Activated naive CD8-positive, alpha-beta T cell treated with anti-CD3 and anti-CD28 coated beads, Interleukin-2, amount 50 U/mL, for 24 hours (primary cell): ENCODE measurements around the gene GMEB2.
"Not testable (repeated sequence)": the region's sequence is repeated elsewhere in the genome, so short reads cannot be mapped to it uniquely, and the experiment has no call there.

ENCODE experiments used
- ATAC-seq: fragments of 150-1000 bp; cut with Tn5 transposase; one replicate; pipeline ENCODE4 v1.10.0; 2021
- DNase-seq: peaks from one replicate; pipeline ENCODE4 v3.0.0; 2021
- H3K27ac Mint-ChIP-seq: one replicate; pipeline ENCODE4 v1.8.0; 2021; ENCODE audit warnings: mild to moderate bottlenecking, mixed read lengths
- H3K27me3 Mint-ChIP-seq: one replicate; pipeline ENCODE4 v1.8.0; 2021; ENCODE audit warnings: mixed read lengths
- H3K36me3 Mint-ChIP-seq: one replicate; pipeline ENCODE4 v1.8.0; 2021; ENCODE audit warnings: low read depth, mixed read lengths
- H3K4me1 Mint-ChIP-seq: one replicate; pipeline ENCODE4 v1.8.0; 2021; ENCODE audit warnings: mixed read lengths
- H3K4me3 Mint-ChIP-seq: one replicate; pipeline ENCODE4 v1.8.0; 2021; ENCODE audit warnings: mild to moderate bottlenecking, moderate library complexity, mixed read lengths
- H3K9me3 Mint-ChIP-seq: one replicate; pipeline ENCODE4 v1.8.0; 2021; ENCODE audit warnings: mixed read lengths

GMEB2 gene

GRCh38 chr20:63650486-63650885, 23.6 kb upstream of the GMEB2 start:
- not testable (repeated sequence) for H3K27ac Mint-ChIP-seq, H3K4me3 Mint-ChIP-seq, H3K9me3 Mint-ChIP-seq, H3K36me3 Mint-ChIP-seq, ATAC-seq, DNase-seq, H3K27me3 Mint-ChIP-seq
- peaks cover 19% of the 10 kb centered on the region for H3K4me1 Mint-ChIP-seq

GRCh38 chr20:63648895-63649589, 22.1 kb upstream of the GMEB2 start:
- peaks cover 11% of the 10 kb centered on the region for H3K4me1 Mint-ChIP-seq
- H3K9me3 Mint-ChIP-seq: no peaks in the 10 kb centered on the region
- no peak overlapping the region for H3K27ac Mint-ChIP-seq
- no peak overlapping the region for H3K4me3 Mint-ChIP-seq
- peaks cover 3% of the 10 kb centered on the region for H3K27me3 Mint-ChIP-seq
- no peak for ATAC-seq
- no peaks in the 10 kb centered on the region for H3K36me3 Mint-ChIP-seq
- no peak for DNase-seq

GRCh38 chr20:63648190-63648589, 21.3 kb upstream of the GMEB2 start:
- Mint-ChIP-seq H3K4me1 (peaks cover 7% of the 10 kb centered on the region), H3K27ac (no peak overlapping the region), H3K27me3 (peaks cover 3% of the 10 kb centered on the region), H3K9me3 (no peaks in the 10 kb centered on the region), H3K36me3 (no peaks in the 10 kb centered on the region), H3K4me3 (no peak overlapping the region)
- ATAC-seq (no peak), DNase-seq (no peak)

GRCh38 chr20:63645218-63645617, 18.3 kb upstream of the GMEB2 start:
- Mint-ChIP-seq H3K4me1 (peaks cover 2% of the 10 kb centered on the region), H3K4me3 (no peak overlapping the region), H3K27me3 (no peaks in the 10 kb centered on the region), H3K27ac (no peak overlapping the region), H3K36me3 (no peaks in the 10 kb centered on the region), H3K9me3 (no peaks in the 10 kb centered on the region)
- no peak for ATAC-seq
- no peak for DNase-seq

GRCh38 chr20:63643946-63644345, 17.0 kb upstream of the GMEB2 start:
- ATAC-seq (no peak), DNase-seq (no peak)
- H3K4me1 Mint-ChIP-seq: peaks cover 12% of the 10 kb centered on the region
- no peak overlapping the region for H3K4me3 Mint-ChIP-seq
- H3K36me3 Mint-ChIP-seq: no peaks in the 10 kb centered on the region
- no peak overlapping the region for H3K27ac Mint-ChIP-seq
- no peaks in the 10 kb centered on the region for H3K9me3 Mint-ChIP-seq
- no peaks in the 10 kb centered on the region for H3K27me3 Mint-ChIP-seq

GRCh38 chr20:63643499-63643898, 16.6 kb upstream of the GMEB2 start:
- no peak overlapping the region for H3K27ac Mint-ChIP-seq
- H3K27me3 Mint-ChIP-seq: no peaks in the 10 kb centered on the region
- H3K9me3 Mint-ChIP-seq: no peaks in the 10 kb centered on the region
- ATAC-seq (no peak), DNase-seq (no peak)
- H3K4me3 Mint-ChIP-seq: peak overlapping the region; percentile 60
- H3K4me1 Mint-ChIP-seq: peaks cover 16% of the 10 kb centered on the region
- H3K36me3 Mint-ChIP-seq: no peaks in the 10 kb centered on the region

GRCh38 chr20:63642527-63643247, 15.8 kb upstream of the GMEB2 start:
- DNase-seq (no peak), ATAC-seq (no peak)
- Mint-ChIP-seq H3K9me3 (no peaks in the 10 kb centered on the region), H3K27me3 (no peaks in the 10 kb centered on the region), H3K27ac (no peak overlapping the region), H3K36me3 (no peaks in the 10 kb centered on the region), H3K4me1 (peaks cover 22% of the 10 kb centered on the region), H3K4me3 (peak overlapping the region; percentile 60)

GRCh38 chr20:63641792-63642523, 15.1 kb upstream of the GMEB2 start:
- Mint-ChIP-seq H3K4me3 (peak overlapping the region; percentile 78), H3K27me3 (no peaks in the 10 kb centered on the region), H3K4me1 (peaks cover 28% of the 10 kb centered on the region), H3K9me3 (no peaks in the 10 kb centered on the region), H3K36me3 (no peaks in the 10 kb centered on the region), H3K27ac (no peak overlapping the region)
- ATAC-seq (peak; percentile 58), DNase-seq (peak; percentile 99)

- H3K27me3 Mint-ChIP-seq: no peaks in the 10 kb centered on the region
- ATAC-seq: peak; percentile 21
- no peak overlapping the region for H3K27ac Mint-ChIP-seq
- peak; percentile 54 for DNase-seq
- peak overlapping the region; percentile 78 for H3K4me3 Mint-ChIP-seq
- no peaks in the 10 kb centered on the region for H3K36me3 Mint-ChIP-seq
- H3K4me1 Mint-ChIP-seq: peaks cover 33% of the 10 kb centered on the region
- no peaks in the 10 kb centered on the region for H3K9me3 Mint-ChIP-seq
These were observed 14.4 kb upstream of the GMEB2 start for GRCh38 chr20:63641146-63641791.

GRCh38 chr20:63640686-63641085, 13.8 kb upstream of the GMEB2 start:
- not testable (repeated sequence) for DNase-seq, H3K36me3 Mint-ChIP-seq, H3K9me3 Mint-ChIP-seq, H3K27ac Mint-ChIP-seq, ATAC-seq, H3K27me3 Mint-ChIP-seq
- Mint-ChIP-seq H3K4me1 (peaks cover 37% of the 10 kb centered on the region), H3K4me3 (peak overlapping the region; percentile 78)

- Mint-ChIP-seq H3K27ac (peak overlapping the region; percentile 89), H3K36me3 (no peaks in the 10 kb centered on the region), H3K4me3 (peak overlapping the region; percentile 78), H3K27me3 (no peaks in the 10 kb centered on the region), H3K9me3 (no peaks in the 10 kb centered on the region), H3K4me1 (peaks cover 43% of the 10 kb centered on the region)
- ATAC-seq (no peak), DNase-seq (no peak)
These were observed 13.2 kb upstream of the GMEB2 start for GRCh38 chr20:63640086-63640485.

GRCh38 chr20:63639093-63639975, 12.4 kb upstream of the GMEB2 start:
- peak overlapping the region; percentile 89 for H3K27ac Mint-ChIP-seq
- ATAC-seq: peak; percentile 76
- peak; percentile 79 for DNase-seq
- H3K36me3 Mint-ChIP-seq: no peaks in the 10 kb centered on the region
- no peaks in the 10 kb centered on the region for H3K27me3 Mint-ChIP-seq
- peak overlapping the region; percentile 78 for H3K4me3 Mint-ChIP-seq
- H3K9me3 Mint-ChIP-seq: no peaks in the 10 kb centered on the region
- H3K4me1 Mint-ChIP-seq: peaks cover 51% of the 10 kb centered on the region

GRCh38 chr20:63636752-63637628, 10.1 kb upstream of the GMEB2 start:
- no peaks in the 10 kb centered on the region for H3K27me3 Mint-ChIP-seq
- H3K9me3 Mint-ChIP-seq: no peaks in the 10 kb centered on the region
- DNase-seq (no peak), ATAC-seq (no peak)
- H3K4me1 Mint-ChIP-seq: peaks cover 67% of the 10 kb centered on the region
- H3K27ac Mint-ChIP-seq: peak overlapping the region; percentile 18
- peaks cover 2% of the 10 kb centered on the region for H3K36me3 Mint-ChIP-seq
- peak overlapping the region; percentile 8 for H3K4me3 Mint-ChIP-seq
